H1 (cell line): ENCODE measurements around the gene RYK. TPM values are rescaled to one million over a fixed set of nuclear protein-coding genes. Genes with fewer than 3 reads are reported as not detected.

Experiments used
- ASH2L ChIP-seq: fragments of 200-600, 300-600 bp; sonication (generic); IDR thresholded peaks from one replicate; pipeline ENCODE4 v1.7.1; 2017; ENCODE audit warnings: low read length
- BACH1 ChIP-seq: IDR thresholded peaks from 2 replicates; pipeline ENCODE4 v1.6.1; 2012; ENCODE audit warnings: low read length, improper control_type of control experiment
- BRCA1 ChIP-seq: IDR thresholded peaks from 2 replicates; pipeline ENCODE4 v1.6.1; 2012; ENCODE audit warnings: low read depth, low read length, improper control_type of control experiment
- CBX8 ChIP-seq: fragments of 300-800, 300-1000 bp; sonication (generic); IDR thresholded peaks from 2 replicates; pipeline ENCODE4 v1.7.1; 2016; ENCODE audit warnings: low read depth, low read length, borderline replicate concordance
- CHD2 ChIP-seq: IDR thresholded peaks from 2 replicates; pipeline ENCODE4 v1.6.1; 2012; ENCODE audit warnings: low read length, improper control_type of control experiment
- GABPA ChIP-seq: IDR thresholded peaks from 2 replicates; pipeline ENCODE4 v1.6.1; 2011; ENCODE audit warnings: mild to moderate bottlenecking, low read length, moderate library complexity, borderline replicate concordance; ENCODE audit not compliant: insufficient read depth
- HDAC2 ChIP-seq, 2 experiments: fragments of 300-600 bp in 1 of 2; sonication (generic) in 1 of 2; IDR thresholded peaks; 2 replicates each; pipeline ENCODE4 v1.6.1; 2011 to 2012; ENCODE audit warnings: low read depth in 2 of 2, low read length in 2 of 2, mild to moderate bottlenecking in 2 of 2, moderate library complexity in 2 of 2, borderline replicate concordance in 1 of 2, inconsistent platforms in 1 of 2
- KDM1A ChIP-seq: fragments of 200-600, 300-600 bp; sonication (generic); IDR thresholded peaks from 2 replicates; pipeline ENCODE4 v1.7.1; 2016; ENCODE audit warnings: mild to moderate bottlenecking, low read length, borderline replicate concordance
- MAFK ChIP-seq: IDR thresholded peaks from 2 replicates; pipeline ENCODE4 v1.6.1; 2012; ENCODE audit warnings: low read depth, mild to moderate bottlenecking, improper control_type of control experiment, low read length
- PHF8 ChIP-seq: fragments of 200-600 bp; sonication (generic); conservative IDR thresholded peaks from 2 replicates; pipeline ENCODE4 v1.7.1; 2012; ENCODE audit warnings: low read depth, mild to moderate bottlenecking, inconsistent platforms, low read length, moderate library complexity
- POLR2A ChIP-seq, 2 experiments: IDR thresholded peaks; 1 replicate in 1 of 2; 2 replicates in 1 of 2; pipeline ENCODE4 v1.6.1; 2011; ENCODE audit warnings: low read depth in 2 of 2, low read length in 2 of 2, mild to moderate bottlenecking in 2 of 2; ENCODE audit errors: control extremely low read depth in 1 of 2
- RBBP5 ChIP-seq: IDR thresholded peaks from 2 replicates; pipeline ENCODE4 v1.7.1; 2012; ENCODE audit warnings: low read depth, mild to moderate bottlenecking, inconsistent platforms, low read length, moderate library complexity, borderline replicate concordance
- RFX5 ChIP-seq: IDR thresholded peaks from 2 replicates; pipeline ENCODE4 v1.6.1; 2011; ENCODE audit warnings: low read depth, low read length, improper control_type of control experiment, borderline replicate concordance
- SAP30 ChIP-seq: fragments of 300-600 bp; sonication (generic); IDR thresholded peaks from 2 replicates; pipeline ENCODE4 v1.7.1; 2012; ENCODE audit warnings: low read length, moderate library complexity, mild to moderate bottlenecking, inconsistent platforms; ENCODE audit not compliant: insufficient read depth, insufficient replicate concordance
- SIRT6 ChIP-seq: IDR thresholded peaks from one replicate; pipeline ENCODE4 v1.7.1; 2012; ENCODE audit warnings: low read length, inconsistent platforms
- SP2 ChIP-seq: IDR thresholded peaks from 2 replicates; pipeline ENCODE4 v1.6.1; 2012; ENCODE audit warnings: mild to moderate bottlenecking, low read length, inconsistent platforms
- TAF1 ChIP-seq: IDR thresholded peaks from 2 replicates; pipeline ENCODE4 v1.6.1; 2011; ENCODE audit warnings: mild to moderate bottlenecking, low read depth, low read length
- polyA plus RNA-seq, 7 experiments: library from polyadenylated mRNA; depleted of rRNA in 3 of 7; stranded (reverse) in 5 of 7; unstranded in 2 of 7; fragments of >200 nt in 5 of 7; fragments of 200-250 nt in 2 of 7; gene quantifications; 1 replicate in 5 of 7; 2 replicates in 1 of 7; 4 replicates in 1 of 7; pipeline versions ENCODE4 v1.2.1 to v1.2.3, GENCODE V29; 2011 to 2013; ENCODE audit warnings: missing spikeins in 2 of 7, mixed read lengths in 2 of 7
- total RNA-seq: library from RNA; stranded (reverse); fragmentation: NEBNext Ultra II Directional; extraction: Animal tissue kit (Norgen Biotek cat#: 25700); gene quantifications from 2 replicates; pipeline ENCODE4 v1.2.1, GENCODE V29; 2021
- TF ChIP-seq, protein P1 (sequence below): IDR thresholded peaks from 2 replicates; pipeline ENCODE4 v1.6.1; 2012; ENCODE audit warnings: inconsistent platforms
- TF ChIP-seq, protein P2 (sequence below): IDR thresholded peaks from 2 replicates; pipeline ENCODE4 v1.6.1; 2011; ENCODE audit warnings: low read length, improper control_type of control experiment

Gene RYK
- total and polyA plus RNA-seq, 2 of the 8 experiments (the other 6 are each of a cell fraction or from before 2014, with no cell fraction given): 30.5 to 63.8 TPM

DNA sequence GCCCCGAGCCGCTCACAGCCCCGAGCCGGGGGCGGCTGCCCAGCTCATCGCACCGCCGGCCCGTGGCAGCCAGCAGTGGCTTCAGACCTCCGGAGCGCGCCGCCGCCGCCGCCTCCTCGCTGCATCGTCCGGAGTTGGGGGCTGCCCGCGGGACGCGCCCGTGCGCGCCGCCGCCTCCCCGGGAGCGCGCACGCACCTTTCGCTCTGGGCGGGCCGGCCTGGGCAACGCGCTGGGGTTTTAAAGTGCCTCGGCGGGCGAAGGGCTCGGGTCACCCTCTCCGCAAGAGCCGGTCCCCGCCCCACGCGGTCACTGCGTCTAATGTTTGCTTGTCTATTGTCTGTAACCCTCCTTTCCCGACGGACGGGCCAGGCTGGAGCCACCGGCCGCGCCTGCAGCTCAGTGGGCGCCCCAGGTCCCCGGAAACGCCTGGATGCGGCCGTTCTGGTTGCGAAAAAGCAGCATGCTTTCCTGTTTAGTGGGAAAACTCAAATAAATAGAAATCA is at the start of gene RYK (continued):
- no peak for TF ChIP-seq CHD2
- no peak for TF ChIP-seq KDM1A
- peak; percentile 58 for TF ChIP-seq PHF8
- no peak for TF ChIP-seq SP2
- no peak for TF ChIP-seq CBX8
- no peak for TF ChIP-seq SAP30
- no peak for TF ChIP-seq HDAC2 (IDR thresholded peaks at IDR 0.05; ENCODE audit: borderline replicate concordance in 1 of 2, low read depth in 2 of 2, low read length in 2 of 2)
- TF ChIP-seq, protein P1, sequence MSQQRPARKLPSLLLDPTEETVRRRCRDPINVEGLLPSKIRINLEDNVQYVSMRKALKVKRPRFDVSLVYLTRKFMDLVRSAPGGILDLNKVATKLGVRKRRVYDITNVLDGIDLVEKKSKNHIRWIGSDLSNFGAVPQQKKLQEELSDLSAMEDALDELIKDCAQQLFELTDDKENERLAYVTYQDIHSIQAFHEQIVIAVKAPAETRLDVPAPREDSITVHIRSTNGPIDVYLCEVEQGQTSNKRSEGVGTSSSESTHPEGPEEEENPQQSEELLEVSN: peak; percentile 69
- no peak for TF ChIP-seq ASH2L
- no peak; the same call in 1 of the 2 replicates for TF ChIP-seq RBBP5
- TF ChIP-seq GABPA: no peak
- no peak for TF ChIP-seq MAFK
- TF ChIP-seq BACH1: no peak
- TF ChIP-seq TAF1: peak; percentile 89
- no peak for TF ChIP-seq SIRT6
- TF ChIP-seq, protein P2, sequence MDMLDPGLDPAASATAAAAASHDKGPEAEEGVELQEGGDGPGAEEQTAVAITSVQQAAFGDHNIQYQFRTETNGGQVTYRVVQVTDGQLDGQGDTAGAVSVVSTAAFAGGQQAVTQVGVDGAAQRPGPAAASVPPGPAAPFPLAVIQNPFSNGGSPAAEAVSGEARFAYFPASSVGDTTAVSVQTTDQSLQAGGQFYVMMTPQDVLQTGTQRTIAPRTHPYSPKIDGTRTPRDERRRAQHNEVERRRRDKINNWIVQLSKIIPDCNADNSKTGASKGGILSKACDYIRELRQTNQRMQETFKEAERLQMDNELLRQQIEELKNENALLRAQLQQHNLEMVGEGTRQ: no peak
- TF ChIP-seq POLR2A (IDR thresholded peaks at IDR 0.05; ENCODE audit: control extremely low read depth in 1 of 2, low read depth in 2 of 2, low read length in 2 of 2): peak in 1 of 2 experiments; percentile 86; a peak in 2 of 3 replicates
- no peak for TF ChIP-seq BRCA1
- TF ChIP-seq RFX5: no peak
